Stimulated activated CD4-positive, alpha-beta T cell treated with anti-CD3 and anti-CD28 coated beads, Interleukin-2, amount 100 ng/mL, for 4 hours (primary cell): Measurements from ENCODE around the gene MIOS.

Experiments used
- DNase-seq: peaks from one replicate; pipeline ENCODE4 v3.0.0-alpha.2; 2020; ENCODE audit warnings: low read depth

The MIOS gene

GRCh38 chr7:7583731-7584130 is 17.0 kb downstream of the MIOS start:
- no peak for DNase-seq

DNA sequence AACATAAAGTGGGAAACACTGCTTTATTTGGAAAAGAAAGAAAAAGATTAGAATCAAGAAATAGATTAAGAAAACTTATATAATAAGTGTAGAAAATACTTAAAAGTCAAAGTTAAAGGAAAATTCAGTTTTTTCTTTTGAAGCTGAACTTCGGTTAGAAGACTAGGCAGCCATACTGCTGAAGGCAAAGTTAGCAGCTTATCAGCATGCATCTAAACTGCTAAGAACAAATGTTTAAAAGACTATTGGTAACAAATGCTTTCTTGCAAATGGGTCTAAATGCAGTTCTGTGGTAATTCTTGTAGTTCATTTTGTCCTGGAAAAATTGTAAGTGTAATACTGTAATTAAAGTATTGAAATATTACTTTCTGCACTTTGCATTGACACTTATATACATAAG is 18.0 kb downstream of the MIOS start:
- DNase-seq, result no peak

DNA sequence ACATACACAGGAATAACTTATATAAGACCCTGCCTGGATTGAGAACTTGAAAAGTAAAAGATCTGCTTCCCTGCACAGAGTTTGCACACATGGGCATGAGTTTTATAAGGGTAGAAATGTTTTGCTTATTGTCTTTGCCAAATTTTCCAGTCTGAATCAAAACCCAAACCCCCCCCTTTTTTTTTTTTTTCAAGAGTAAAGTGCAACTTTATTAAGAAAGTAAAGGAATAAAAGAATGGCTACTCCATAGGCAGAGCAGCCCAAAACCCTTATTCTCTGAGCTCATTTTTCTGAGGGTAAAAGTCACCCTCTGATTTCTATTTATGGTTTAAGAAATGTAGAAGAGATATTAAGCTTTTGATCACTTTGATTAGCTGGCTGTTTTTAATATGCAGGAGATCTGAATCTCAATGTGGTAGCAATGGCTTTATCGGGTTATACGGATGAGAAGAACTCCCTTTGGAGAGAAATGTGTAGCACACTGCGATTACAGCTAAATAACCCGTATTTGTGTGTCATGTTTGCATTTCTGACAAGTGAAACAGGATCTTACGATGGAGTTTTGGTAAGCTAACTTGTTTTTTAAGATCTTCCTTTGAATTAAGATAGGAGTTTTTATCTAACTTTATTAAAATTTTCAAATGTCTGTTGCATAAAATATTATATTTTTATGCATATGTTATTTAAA is 18.7 kb downstream of the MIOS start:
- DNase-seq, result no peak

DNA sequence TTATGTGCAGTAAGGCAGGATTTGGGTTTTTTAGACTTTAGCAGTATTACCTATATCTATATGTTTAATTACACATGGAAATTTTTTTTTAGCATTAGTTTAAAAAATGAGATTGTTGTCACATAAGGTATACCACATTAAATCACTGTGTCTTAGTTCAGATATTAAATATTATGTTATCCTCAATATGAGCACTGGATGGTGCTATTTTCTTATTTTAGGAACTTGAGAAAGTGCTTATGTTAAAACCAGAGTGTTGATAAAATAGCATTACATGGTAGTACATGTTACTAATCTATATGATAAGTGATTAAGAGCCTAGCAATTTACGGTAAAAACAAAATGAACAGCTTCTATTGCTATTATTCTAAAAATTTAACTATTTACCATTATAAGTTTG is 28.8 kb downstream of the MIOS start:
- DNase-seq, result no peak

GRCh38 chr7:7596176-7596575 is 29.5 kb downstream of the MIOS start:
- DNase-seq, result no peak

- DNase-seq, result no peak
Observed at GRCh38 chr7:7607010-7607409, 40.3 kb downstream of the MIOS start.

- DNase-seq, result no peak
Observed at GRCh38 chr7:7609330-7609729, 42.6 kb downstream of the MIOS start.

GRCh38 chr7:7612519-7612918 is 45.8 kb downstream of the MIOS start:
- DNase-seq, result no peak

GRCh38 chr7:7613210-7613609 is 46.5 kb downstream of the MIOS start:
- DNase-seq, result no peak

DNA sequence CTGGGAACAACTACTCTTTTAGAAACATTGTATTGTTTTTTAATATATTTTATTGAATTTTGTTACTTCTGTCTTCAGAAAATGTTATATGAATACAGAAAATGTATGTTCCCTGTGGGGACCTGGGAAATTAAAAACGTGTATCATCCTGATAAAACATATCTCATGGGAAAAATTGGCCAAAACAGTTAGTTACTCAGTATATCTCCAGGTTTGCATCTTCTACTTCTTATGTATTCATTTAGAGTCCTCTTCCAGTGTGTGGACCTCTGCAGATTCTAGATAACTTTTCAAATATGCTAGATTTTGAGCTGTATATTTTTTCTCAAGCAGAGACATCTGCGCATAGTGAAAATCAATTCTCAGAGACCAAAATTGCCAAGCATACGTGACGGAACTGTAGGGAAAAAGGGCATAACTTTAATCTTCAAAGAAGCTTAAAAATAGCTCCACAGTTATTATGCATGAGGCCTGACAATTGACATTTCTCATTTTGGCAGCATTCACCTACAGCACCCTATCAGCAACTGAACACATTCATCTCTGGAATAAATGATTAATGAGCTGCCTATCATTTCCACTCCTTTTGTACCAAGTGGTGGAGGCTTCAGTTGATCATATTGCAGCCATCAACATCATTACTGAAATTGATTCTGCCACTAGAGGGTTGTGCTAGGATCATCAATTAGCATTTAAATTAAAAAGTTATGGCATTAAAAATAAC is 47.5 kb downstream of the MIOS start:
- no peak for DNase-seq

- no peak for DNase-seq
Observed at GRCh38 chr7:7617550-7617949, 50.9 kb downstream of the MIOS start.

DNA sequence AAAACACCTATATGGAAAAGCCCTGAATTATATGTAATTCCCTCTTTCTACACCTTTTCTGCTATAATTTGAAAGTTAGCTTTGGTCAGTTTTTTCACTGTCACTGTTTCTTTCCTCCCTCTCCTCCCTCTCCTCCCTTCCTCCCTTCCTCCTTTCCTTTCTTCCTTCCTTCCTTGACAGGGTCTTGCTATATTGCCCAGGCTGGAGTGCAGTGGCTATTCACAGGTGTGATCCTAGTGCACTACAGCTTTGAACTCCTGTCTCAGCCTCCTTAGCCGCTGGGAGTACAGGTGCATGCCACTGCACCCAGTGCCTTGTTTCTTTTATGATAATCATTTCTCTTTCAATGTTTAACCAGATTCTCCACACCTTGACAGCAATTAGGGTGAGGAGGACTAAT is 51.7 kb downstream of the MIOS start:
- no peak for DNase-seq

DNA sequence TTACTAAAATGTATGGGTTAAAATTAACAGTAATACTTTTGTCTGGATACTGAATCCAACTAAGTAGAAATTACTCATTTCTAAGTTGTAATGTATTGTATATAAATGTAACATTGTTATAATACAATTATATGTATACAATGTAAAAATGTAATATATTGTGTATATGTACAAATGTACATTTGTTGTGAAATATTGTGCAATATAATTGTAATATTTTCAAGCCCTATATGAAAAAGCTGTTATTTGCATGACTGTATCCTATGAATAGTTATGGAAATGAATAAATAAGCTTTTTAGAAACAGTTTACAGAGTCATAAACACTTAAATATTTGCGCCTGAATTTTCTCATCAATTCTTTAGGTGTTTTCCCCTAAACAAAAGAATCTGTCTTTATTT is 53.6 kb downstream of the MIOS start:
- DNase-seq, result no peak

- no peak for DNase-seq
Observed at GRCh38 chr7:7620644-7621210, 54.0 kb downstream of the MIOS start.

GRCh38 chr7:7628476-7628875 is 61.8 kb downstream of the MIOS start:
- DNase-seq, result no peak

GRCh38 chr7:7630626-7631329 is 64.1 kb downstream of the MIOS start:
- no peak for DNase-seq

- DNase-seq, result no peak
Observed at GRCh38 chr7:7639421-7639820, 72.7 kb downstream of the MIOS start.

DNA sequence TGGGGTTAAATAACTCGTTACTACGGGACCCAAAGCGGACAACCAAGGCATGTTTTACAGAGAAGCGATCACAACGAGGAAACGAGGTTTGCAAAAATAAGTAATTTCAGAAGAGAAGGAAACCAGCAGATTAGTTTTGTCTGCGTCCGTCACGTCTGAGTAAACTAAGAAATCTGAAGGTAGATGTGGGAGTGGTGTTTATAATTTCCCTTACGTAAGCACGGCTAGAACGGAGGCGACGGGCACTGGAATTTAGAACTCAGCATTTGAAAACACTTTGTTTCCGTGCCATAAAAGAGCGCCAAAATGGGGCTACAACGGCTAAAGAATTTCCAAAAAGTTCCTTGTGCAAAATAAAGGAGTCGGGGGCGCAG is 73.2 kb downstream of the MIOS start:
- peak; percentile 49 for DNase-seq

GRCh38 chr7:7640221-7641128 is 73.8 kb downstream of the MIOS start, which contains the start of gene UMAD1:
UMAD1 (plus strand) TSS chr7:7640752; CDS start chr7:7673372, 32,620 bp downstream.
- DNase-seq, result peak; percentile 97

GRCh38 chr7:7641129-7641663 is 74.5 kb downstream of the MIOS start:
- DNase-seq, result no peak

GRCh38 chr7:7642081-7642480 is 75.4 kb downstream of the MIOS start:
- DNase-seq, result no peak
